NCI-H2171 (cell line): Measurements from ENCODE around the gene ANKS3.

Experiments used
- DNase-seq: peaks from one replicate; lab custom pipeline; 2025; lab: John Stamatoyannopoulos, UW

ANKS3 gene

GRCh38 chr16:4696172-4696904, 37.7 kb downstream of the ANKS3 start:
- DNase-seq, result no peak

GRCh38 chr16:4695473-4696171, 38.4 kb downstream of the ANKS3 start:
- no peak for DNase-seq

GRCh38 chr16:4694642-4695451, 39.2 kb downstream of the ANKS3 start:
- DNase-seq, result no peak

- DNase-seq, result no peak
Measured at GRCh38 chr16:4693956-4694641, 40.0 kb downstream of the ANKS3 start.

GRCh38 chr16:4693296-4693955, 40.6 kb downstream of the ANKS3 start, which contains the start of gene NUDT16L1:
Gene NUDT16L1 (plus strand): TSS chr16:4693562. CDS start chr16:4693727, 165 bp downstream.
- DNase-seq, result peak; percentile 93

- DNase-seq, result no peak
Measured at GRCh38 chr16:4692460-4693295, 41.4 kb downstream of the ANKS3 start.

GRCh38 chr16:4691666-4692412, 42.2 kb downstream of the ANKS3 start:
- no peak for DNase-seq

- no peak for DNase-seq
Measured at GRCh38 chr16:4690946-4691665, 43.0 kb downstream of the ANKS3 start.

- DNase-seq, result no peak
Measured at GRCh38 chr16:4689864-4690704, 44.0 kb downstream of the ANKS3 start.

- no peak for DNase-seq
Measured at GRCh38 chr16:4689091-4689671, 44.9 kb downstream of the ANKS3 start.

- no peak for DNase-seq
Measured at GRCh38 chr16:4688674-4689045, 45.4 kb downstream of the ANKS3 start.

- DNase-seq, result no peak
Measured at GRCh38 chr16:4687946-4688673, 46.0 kb downstream of the ANKS3 start.

GRCh38 chr16:4687416-4687815, 46.7 kb downstream of the ANKS3 start:
- DNase-seq, result no peak

GRCh38 chr16:4686497-4687210, 47.4 kb downstream of the ANKS3 start:
- no peak for DNase-seq

- DNase-seq, result no peak
Measured at GRCh38 chr16:4685776-4686496, 48.1 kb downstream of the ANKS3 start.

GRCh38 chr16:4685292-4685691, 48.8 kb downstream of the ANKS3 start:
- DNase-seq, result no peak
